C1 segment of cervical spinal cord (tissue), 14 donors: Measurements from ENCODE around the gene TACR1.

Experiments used
- DNase-seq, 14 donors: peaks; one replicate each; lab custom pipeline; 2025; lab: John Stamatoyannopoulos, UW

TACR1 gene

GRCh38 chr2:75054296-75054695 is 145.0 kb downstream of the TACR1 start:
- DNase-seq = no peak

- DNase-seq = no peak
Observed at GRCh38 chr2:75053484-75054112, 145.7 kb downstream of the TACR1 start.

GRCh38 chr2:75047992-75048625 is 151.2 kb downstream of the TACR1 start:
- DNase-seq = no peak

- DNase-seq = no peak
Observed at GRCh38 chr2:75047189-75047991, 151.9 kb downstream of the TACR1 start.

- DNase-seq = no peak
Observed at GRCh38 chr2:75045526-75046050, 153.7 kb downstream of the TACR1 start.

- DNase-seq = no peak
Observed at GRCh38 chr2:75044291-75044690, 155.0 kb downstream of the TACR1 start.

GRCh38 chr2:75042823-75043222 is 156.5 kb downstream of the TACR1 start:
- DNase-seq = no peak

- no peak for DNase-seq
Observed at GRCh38 chr2:75041731-75042600, 157.4 kb downstream of the TACR1 start.

- DNase-seq = no peak
Observed at GRCh38 chr2:75041226-75041625, 158.1 kb downstream of the TACR1 start.

- no peak for DNase-seq
Observed at GRCh38 chr2:75035444-75036353, 163.6 kb downstream of the TACR1 start.

- DNase-seq = no peak
Observed at GRCh38 chr2:75033516-75033915, 165.8 kb downstream of the TACR1 start.

- DNase-seq = no peak
Observed at GRCh38 chr2:75031906-75032803, 167.2 kb downstream of the TACR1 start.

- DNase-seq = no peak
Observed at GRCh38 chr2:75031171-75031570, 168.1 kb downstream of the TACR1 start.

GRCh38 chr2:75030218-75031009 is 168.9 kb downstream of the TACR1 start:
- no peak for DNase-seq

GRCh38 chr2:75027886-75028285 is 171.4 kb downstream of the TACR1 start:
- no peak for DNase-seq

- DNase-seq = no peak
Observed at GRCh38 chr2:75025633-75026380, 173.5 kb downstream of the TACR1 start.

GRCh38 chr2:75025216-75025615 is 174.1 kb downstream of the TACR1 start:
- DNase-seq = no peak
